B cell (primary cell): ENCODE results near the gene DPM2.

Experiments
- EZH2 ChIP-seq: IDR thresholded peaks from 2 replicates; pipeline ENCODE4 v1.6.1; 2012; ENCODE audit warnings: borderline replicate concordance, low read depth, mild to moderate bottlenecking, moderate library complexity, low read length; ENCODE audit not compliant: insufficient read depth, poor library complexity, severe bottlenecking
- TF ChIP-seq, protein P1 (sequence below): fragments of 200-600 bp; IDR thresholded peaks from one replicate; pipeline ENCODE4 v1.8.0; 2022; ENCODE audit warnings: antibody characterized with exemption, mild to moderate bottlenecking

DNA sequence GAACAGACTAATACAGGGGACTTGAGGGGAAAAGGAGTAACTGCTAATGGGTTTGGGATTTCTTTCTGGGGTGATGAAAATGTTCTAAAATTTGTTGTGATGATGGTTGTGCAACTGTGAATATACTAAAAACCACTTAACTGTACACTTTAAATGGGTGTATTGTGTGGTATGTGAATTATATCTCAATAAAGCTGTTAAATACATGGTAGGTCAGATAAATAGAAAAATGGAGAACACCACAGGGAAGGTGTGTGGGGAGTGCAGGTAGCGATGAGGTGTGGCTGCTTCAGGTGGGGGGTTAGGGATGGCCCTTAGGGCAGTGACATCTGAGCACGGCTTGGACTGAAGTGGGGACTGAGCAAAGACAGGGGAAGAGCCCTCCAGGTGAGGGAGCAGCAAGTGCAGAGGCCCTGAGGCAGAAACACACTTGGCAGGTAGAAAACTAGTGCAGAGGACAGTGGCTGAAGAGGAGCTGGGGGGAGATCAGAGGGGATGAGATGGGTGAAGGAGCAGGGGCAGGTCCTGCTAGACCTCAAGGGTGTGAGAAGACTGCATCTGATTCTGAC lies 22.3 kb upstream of the DPM2 start:
- TF ChIP-seq, protein P1, sequence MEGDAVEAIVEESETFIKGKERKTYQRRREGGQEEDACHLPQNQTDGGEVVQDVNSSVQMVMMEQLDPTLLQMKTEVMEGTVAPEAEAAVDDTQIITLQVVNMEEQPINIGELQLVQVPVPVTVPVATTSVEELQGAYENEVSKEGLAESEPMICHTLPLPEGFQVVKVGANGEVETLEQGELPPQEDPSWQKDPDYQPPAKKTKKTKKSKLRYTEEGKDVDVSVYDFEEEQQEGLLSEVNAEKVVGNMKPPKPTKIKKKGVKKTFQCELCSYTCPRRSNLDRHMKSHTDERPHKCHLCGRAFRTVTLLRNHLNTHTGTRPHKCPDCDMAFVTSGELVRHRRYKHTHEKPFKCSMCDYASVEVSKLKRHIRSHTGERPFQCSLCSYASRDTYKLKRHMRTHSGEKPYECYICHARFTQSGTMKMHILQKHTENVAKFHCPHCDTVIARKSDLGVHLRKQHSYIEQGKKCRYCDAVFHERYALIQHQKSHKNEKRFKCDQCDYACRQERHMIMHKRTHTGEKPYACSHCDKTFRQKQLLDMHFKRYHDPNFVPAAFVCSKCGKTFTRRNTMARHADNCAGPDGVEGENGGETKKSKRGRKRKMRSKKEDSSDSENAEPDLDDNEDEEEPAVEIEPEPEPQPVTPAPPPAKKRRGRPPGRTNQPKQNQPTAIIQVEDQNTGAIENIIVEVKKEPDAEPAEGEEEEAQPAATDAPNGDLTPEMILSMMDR: no peak
- no peak for TF ChIP-seq EZH2
